ENCODE measurements around the gene C10orf105.

The C10orf105 gene

GRCh38 chr10:71748671-71749191 lies 29.2 kb upstream of the C10orf105 start:
- Mint-ChIP-seq H3K4me1 (peaks cover 69% of the 10 kb centered on the region), H3K36me3 (ENCODE audit: low read depth) (no peaks in the 10 kb centered on the region), H3K4me3 (no peak overlapping the region), H3K27me3 (ENCODE audit: low read depth, poor library complexity) (no peaks in the 10 kb centered on the region), H3K9me3 (no peaks in the 10 kb centered on the region), H3K27ac (peak overlapping the region; percentile 50)
- DNase-seq: no peak
- TF ChIP-seq, protein P1, sequence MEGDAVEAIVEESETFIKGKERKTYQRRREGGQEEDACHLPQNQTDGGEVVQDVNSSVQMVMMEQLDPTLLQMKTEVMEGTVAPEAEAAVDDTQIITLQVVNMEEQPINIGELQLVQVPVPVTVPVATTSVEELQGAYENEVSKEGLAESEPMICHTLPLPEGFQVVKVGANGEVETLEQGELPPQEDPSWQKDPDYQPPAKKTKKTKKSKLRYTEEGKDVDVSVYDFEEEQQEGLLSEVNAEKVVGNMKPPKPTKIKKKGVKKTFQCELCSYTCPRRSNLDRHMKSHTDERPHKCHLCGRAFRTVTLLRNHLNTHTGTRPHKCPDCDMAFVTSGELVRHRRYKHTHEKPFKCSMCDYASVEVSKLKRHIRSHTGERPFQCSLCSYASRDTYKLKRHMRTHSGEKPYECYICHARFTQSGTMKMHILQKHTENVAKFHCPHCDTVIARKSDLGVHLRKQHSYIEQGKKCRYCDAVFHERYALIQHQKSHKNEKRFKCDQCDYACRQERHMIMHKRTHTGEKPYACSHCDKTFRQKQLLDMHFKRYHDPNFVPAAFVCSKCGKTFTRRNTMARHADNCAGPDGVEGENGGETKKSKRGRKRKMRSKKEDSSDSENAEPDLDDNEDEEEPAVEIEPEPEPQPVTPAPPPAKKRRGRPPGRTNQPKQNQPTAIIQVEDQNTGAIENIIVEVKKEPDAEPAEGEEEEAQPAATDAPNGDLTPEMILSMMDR (IDR thresholded peaks at IDR 0.05): no peak

- TF ChIP-seq, protein P1 (IDR thresholded peaks at IDR 0.05): no peak
- H3K27ac Mint-ChIP-seq: peak overlapping the region; percentile 55
These were observed 28.3 kb upstream of the C10orf105 start for GRCh38 chr10:71747551-71748523.

DNA sequence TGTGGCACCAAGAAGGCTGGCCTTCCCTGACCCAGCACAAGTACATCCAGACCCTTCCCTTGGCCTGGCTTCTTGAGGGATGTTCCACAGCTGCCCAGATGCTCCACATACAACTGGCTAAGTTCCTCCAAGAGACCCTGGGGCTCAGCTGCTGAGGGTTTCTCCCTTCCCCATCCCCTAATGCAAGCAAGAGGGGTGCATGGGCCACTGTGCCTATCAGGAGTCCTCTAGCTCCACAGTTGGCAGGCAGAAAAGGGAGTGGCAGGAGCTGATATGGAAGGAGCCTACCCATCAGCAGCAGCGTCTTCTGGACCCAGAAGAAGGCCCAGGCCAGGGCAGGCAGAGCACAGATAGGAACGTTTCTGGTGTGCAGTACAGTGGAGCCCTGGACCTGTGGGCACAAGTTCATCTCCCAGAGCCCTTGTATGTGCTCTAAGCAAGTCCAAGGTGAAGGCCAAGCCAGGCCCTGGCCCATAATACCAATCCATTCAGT lies 27.5 kb upstream of the C10orf105 start:
- no peaks in the 10 kb centered on the region for H3K9me3 Mint-ChIP-seq
- peaks cover 53% of the 10 kb centered on the region for H3K4me1 Mint-ChIP-seq
- H3K27me3 Mint-ChIP-seq (ENCODE audit: low read depth, poor library complexity): peaks cover 8% of the 10 kb centered on the region
- no peak overlapping the region for H3K4me3 Mint-ChIP-seq
- peak overlapping the region; percentile 55 for H3K27ac Mint-ChIP-seq
- no peak for DNase-seq
- H3K36me3 Mint-ChIP-seq (ENCODE audit: low read depth): no peaks in the 10 kb centered on the region
- TF ChIP-seq, protein P1 (IDR thresholded peaks at IDR 0.05): no peak

More at GRCh38 chr10:71747551-71748523, 28.3 kb upstream of the C10orf105 start:
- H3K4me3 Mint-ChIP-seq: no peak overlapping the region
- peaks cover under 1% of the 10 kb centered on the region for H3K27me3 Mint-ChIP-seq (ENCODE audit: low read depth, poor library complexity)
- no peaks in the 10 kb centered on the region for H3K9me3 Mint-ChIP-seq
- DNase-seq: no peak
- no peaks in the 10 kb centered on the region for H3K36me3 Mint-ChIP-seq (ENCODE audit: low read depth)
- H3K4me1 Mint-ChIP-seq: peaks cover 60% of the 10 kb centered on the region

- Mint-ChIP-seq H3K4me3 (peak overlapping the region; percentile 52), H3K27ac (no peak overlapping the region), H3K27me3 (ENCODE audit: low read depth, poor library complexity) (peaks cover 9% of the 10 kb centered on the region), H3K9me3 (no peaks in the 10 kb centered on the region), H3K36me3 (ENCODE audit: low read depth) (no peaks in the 10 kb centered on the region), H3K4me1 (peaks cover 47% of the 10 kb centered on the region)
- TF ChIP-seq, protein P1 (IDR thresholded peaks at IDR 0.05): no peak
- DNase-seq: peak; percentile 45
These were observed 26.9 kb upstream of the C10orf105 start for GRCh38 chr10:71746344-71747037.

GRCh38 chr10:71745664-71746250 lies 26.2 kb upstream of the C10orf105 start:
- H3K27ac Mint-ChIP-seq: no peak overlapping the region
- no peaks in the 10 kb centered on the region for H3K36me3 Mint-ChIP-seq (ENCODE audit: low read depth)
- TF ChIP-seq, protein P1 (IDR thresholded peaks at IDR 0.05): no peak
- H3K27me3 Mint-ChIP-seq (ENCODE audit: low read depth, poor library complexity): peaks cover 9% of the 10 kb centered on the region
- H3K4me3 Mint-ChIP-seq: no peak overlapping the region
- no peaks in the 10 kb centered on the region for H3K9me3 Mint-ChIP-seq
- peaks cover 43% of the 10 kb centered on the region for H3K4me1 Mint-ChIP-seq
- no peak for DNase-seq
